GM12865 (cell line): ENCODE results near the gene GALR2.
"Not testable (repeated sequence)": the region's sequence is repeated elsewhere in the genome, so short reads cannot be mapped to it uniquely, and the experiment has no call there.

Experiments
- DNase-seq: peaks from one replicate; pipeline ENCODE4 v3.0.0; 2010; ENCODE audit warnings: low read depth
- H3K4me3 ChIP-seq: 2 replicates; pipeline ENCODE4 v1.5.1; 2011; ENCODE audit warnings: mild to moderate bottlenecking, low read depth, low read length, control low read depth
- TF ChIP-seq, protein P1 (sequence below): IDR thresholded peaks from 2 replicates; pipeline ENCODE4 v1.5.1; 2011; ENCODE audit warnings: low read length, control low read depth, low read depth, inconsistent platforms; ENCODE audit not compliant: insufficient read depth; ENCODE audit errors: missing control alignments

GALR2 gene

DNA sequence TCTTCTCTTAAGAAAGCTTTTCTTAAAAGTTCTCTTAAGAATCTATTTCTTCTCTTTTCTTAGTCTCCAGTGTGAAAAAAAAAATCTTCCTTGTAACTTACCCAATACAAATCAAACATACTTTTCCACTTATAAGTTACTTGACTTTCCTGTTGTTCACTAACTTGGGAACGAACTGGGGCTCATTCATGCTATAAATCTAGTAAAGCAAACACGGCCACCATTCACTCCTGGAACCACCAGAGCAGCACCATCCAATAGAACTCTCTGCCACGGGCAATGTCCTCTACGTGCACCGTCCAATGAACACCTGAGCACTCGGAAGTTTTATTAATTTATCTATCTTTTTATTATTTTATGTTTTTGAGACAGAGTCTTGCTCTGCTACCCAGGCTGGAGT, 23.0 kb upstream of the GALR2 start:
- no peak overlapping the region for H3K4me3 ChIP-seq
- no peak for DNase-seq
- TF ChIP-seq, protein P1, sequence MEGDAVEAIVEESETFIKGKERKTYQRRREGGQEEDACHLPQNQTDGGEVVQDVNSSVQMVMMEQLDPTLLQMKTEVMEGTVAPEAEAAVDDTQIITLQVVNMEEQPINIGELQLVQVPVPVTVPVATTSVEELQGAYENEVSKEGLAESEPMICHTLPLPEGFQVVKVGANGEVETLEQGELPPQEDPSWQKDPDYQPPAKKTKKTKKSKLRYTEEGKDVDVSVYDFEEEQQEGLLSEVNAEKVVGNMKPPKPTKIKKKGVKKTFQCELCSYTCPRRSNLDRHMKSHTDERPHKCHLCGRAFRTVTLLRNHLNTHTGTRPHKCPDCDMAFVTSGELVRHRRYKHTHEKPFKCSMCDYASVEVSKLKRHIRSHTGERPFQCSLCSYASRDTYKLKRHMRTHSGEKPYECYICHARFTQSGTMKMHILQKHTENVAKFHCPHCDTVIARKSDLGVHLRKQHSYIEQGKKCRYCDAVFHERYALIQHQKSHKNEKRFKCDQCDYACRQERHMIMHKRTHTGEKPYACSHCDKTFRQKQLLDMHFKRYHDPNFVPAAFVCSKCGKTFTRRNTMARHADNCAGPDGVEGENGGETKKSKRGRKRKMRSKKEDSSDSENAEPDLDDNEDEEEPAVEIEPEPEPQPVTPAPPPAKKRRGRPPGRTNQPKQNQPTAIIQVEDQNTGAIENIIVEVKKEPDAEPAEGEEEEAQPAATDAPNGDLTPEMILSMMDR, result no peak

DNA sequence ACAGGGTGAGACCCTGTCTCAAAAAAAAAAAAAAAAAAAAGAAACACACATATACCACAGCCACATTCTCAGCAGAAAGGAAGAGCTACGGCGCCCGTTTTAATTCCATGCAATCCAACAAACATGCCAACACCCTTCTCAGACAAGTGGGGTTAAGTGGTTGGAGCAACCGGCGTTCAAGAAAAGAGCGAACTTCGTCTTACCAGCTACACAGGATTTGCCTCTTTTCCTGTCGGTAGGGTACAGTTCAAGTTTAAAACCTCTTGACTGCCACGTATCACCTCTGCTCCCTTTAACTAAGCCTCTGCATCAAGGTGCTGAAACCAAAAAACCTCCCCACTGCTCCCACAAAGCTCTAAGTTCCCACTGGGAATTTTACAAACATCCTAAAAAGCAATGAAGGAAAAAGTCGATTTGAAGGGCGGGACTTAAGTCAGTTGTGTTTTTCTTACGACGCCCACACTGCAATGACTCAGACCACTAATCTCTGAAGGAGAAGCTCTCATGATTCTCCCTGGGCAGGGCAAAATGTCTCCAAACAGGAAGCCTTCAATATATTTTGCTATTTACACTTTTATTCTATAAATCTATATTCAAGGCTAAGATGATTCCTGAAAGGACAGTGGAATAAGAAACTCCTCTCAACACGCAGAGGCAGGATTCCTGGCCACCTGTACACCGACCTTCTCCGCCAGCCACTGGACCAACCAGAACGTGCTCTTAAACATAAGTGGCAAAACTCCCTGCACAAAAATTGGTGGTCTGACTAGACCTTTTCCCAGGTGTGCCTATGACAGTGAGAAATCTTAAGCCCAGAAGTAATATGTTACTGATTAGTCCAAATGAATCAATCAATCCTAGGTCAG, 21.1 kb upstream of the GALR2 start:
- TF ChIP-seq, protein P1, result no peak
- DNase-seq, result no peak

DNA sequence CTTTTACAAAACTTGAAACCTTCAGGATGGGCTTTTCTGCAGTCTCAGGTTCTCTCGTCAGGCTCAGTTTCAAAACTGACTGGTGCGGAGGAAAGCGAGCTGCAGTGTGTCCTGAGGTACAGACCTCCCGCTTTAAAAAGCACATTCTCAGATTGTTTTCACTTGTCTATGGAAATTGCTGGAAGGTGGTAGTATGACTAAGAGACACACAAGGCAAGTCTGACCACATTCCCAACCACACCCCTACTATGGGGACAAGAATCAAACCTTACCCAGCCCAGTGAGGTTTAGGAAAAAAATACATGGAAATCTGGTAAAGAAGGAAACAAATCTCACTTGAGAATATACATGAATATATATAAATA, 20.5 kb upstream of the GALR2 start:
- H3K4me3 ChIP-seq, result no peak overlapping the region
- TF ChIP-seq, protein P1, result no peak
- DNase-seq, result no peak

More for the DNA sequence above, 21.1 kb upstream of the GALR2 start:
- no peak overlapping the region for H3K4me3 ChIP-seq

DNA sequence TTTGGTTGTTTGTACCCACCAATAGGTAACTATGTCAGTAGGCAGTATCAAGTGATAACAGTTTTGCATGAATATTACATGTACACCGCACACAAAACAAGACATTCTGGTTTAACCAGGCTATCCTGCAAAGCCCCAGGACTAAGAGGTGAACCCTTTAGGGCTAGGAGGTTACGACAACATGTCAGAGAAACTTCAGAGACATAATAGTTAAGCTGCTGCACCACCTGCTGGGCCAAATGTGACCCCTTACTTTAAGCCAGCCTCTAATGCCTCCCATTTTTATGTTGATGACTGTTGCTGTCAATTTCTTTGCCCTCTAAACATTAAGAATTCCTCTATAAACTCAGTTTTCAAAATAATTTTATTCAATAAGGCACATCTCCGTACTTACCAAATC, 17.7 kb upstream of the GALR2 start:
- H3K4me3 ChIP-seq, result no peak overlapping the region
- TF ChIP-seq, protein P1, result no peak
- DNase-seq, result no peak

DNA sequence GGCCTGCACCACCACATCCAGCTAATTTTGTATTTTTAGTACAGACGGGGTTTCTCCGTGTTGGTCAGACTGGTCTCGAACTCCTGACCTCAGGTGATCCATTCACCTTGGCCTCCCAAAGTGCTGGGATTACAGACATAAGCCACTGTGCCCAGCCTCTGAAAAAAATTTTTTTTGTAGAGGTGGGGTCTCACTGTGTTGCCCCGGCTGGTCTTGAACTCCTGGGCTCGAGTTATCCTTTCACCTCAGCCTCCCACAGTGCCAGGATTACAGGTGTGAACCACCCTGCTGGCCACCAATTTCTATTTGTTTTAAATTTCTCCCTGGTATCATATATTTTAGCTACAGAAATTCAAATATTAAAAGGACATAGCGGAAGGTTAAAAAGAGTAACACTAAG, 16.3 kb upstream of the GALR2 start:
- DNase-seq, H3K4me3 ChIP-seq: not testable (repeated sequence)

DNA sequence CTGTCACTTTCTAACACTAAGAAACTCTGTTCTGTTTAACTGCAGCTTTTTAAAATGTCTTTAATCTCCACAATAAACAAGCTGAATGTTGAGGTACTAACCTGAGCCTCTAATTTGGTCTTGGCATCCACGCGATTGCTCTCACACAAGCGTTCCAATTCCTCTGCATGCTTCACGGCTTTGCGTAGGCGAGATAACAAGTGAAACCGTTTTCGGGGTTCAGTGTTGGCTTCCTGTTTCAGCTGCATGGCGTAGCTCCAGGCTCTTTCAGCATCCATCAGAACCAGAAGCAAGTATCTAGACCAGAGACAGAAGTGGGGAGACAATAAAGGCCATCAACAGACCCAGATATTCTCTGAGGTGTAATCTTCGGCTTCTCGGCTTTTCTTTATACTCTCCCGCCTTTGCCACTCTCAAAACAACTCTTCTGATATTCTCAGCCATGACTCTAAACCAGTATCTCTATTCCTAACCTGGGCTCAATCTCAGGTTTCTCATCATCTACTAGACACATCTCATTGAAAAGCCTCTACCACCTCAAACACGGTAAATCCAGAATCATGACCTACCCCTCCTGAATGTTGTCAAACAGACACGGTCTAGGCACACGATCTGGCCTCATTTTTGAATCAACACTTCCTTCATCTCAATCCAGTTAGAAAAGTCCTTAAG, 10.6 kb upstream of the GALR2 start:
- H3K4me3 ChIP-seq, result no peak overlapping the region
- TF ChIP-seq, protein P1, result no peak
- peak; percentile 85 for DNase-seq

DNA sequence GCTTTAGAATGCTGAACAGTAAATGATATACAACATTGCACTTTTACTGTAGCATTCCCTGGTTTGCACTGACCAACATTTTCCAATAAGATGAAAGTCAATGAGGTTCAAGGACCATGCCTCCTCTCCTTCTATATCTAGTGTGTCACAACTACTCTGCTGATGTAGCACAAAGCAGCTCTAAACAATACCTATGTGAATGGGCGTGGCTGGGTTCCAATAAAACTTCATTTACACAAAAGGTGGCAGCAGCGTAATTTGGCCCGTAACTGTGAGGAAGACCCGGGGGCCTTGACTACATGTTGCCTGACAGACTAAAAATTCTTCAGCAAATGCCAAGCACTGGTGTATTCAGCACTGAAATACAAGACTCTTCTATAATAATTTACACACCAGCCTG, 8.8 kb upstream of the GALR2 start:
- TF ChIP-seq, protein P1, result no peak
- no peak overlapping the region for H3K4me3 ChIP-seq
- DNase-seq, result no peak
